ENCODE data around the gene MAN1A1. TPM values are rescaled to one million over a fixed set of nuclear protein-coding genes. Genes with fewer than 3 reads are reported as not detected.

Gene MAN1A1
- total RNA-seq, 1 donor from 2014 or later: 45.9 TPM

GRCh38 chr6:119360262-119360915 is 10.8 kb upstream of the MAN1A1 start:
- Histone ChIP-seq H3K4me3 (ENCODE audit: low read length in 3 of 3) (no peak overlapping the region), H3K9ac (ENCODE audit: low read depth in 1 of 3, low read length in 3 of 3) (no peak overlapping the region), H3K9me3 (ENCODE audit: control insufficient read depth in 3 of 3, low read length in 3 of 3) (no peaks in the 10 kb centered on the region), H3K27ac (ENCODE audit: low read depth, low read length) (no peak overlapping the region), H3K4me1 (ENCODE audit: control insufficient read depth in 3 of 3, insufficient read depth in 3 of 3, low read length in 3 of 3) (no peaks in the 10 kb centered on the region), H3K27me3 (ENCODE audit: control insufficient read depth in 3 of 3, insufficient read depth in 3 of 3, low read length in 3 of 3) (no peaks in the 10 kb centered on the region), H3K36me3 (ENCODE audit: control insufficient read depth in 3 of 3, insufficient read depth in 3 of 3, low read length in 3 of 3) (no peaks in the 10 kb centered on the region)

GRCh38 chr6:119355890-119356289 is 6.3 kb upstream of the MAN1A1 start:
- no peak overlapping the region for H3K4me3 ChIP-seq (ENCODE audit: low read length in 3 of 3)
- no peaks in the 10 kb centered on the region for H3K36me3 ChIP-seq (ENCODE audit: control insufficient read depth in 3 of 3, insufficient read depth in 3 of 3, low read length in 3 of 3)
- H3K9me3 ChIP-seq (ENCODE audit: control insufficient read depth in 3 of 3, low read length in 3 of 3): no peaks in the 10 kb centered on the region
- H3K27ac ChIP-seq (ENCODE audit: low read depth, low read length): peak overlapping the region; percentile 6
- no peaks in the 10 kb centered on the region for H3K4me1 ChIP-seq (ENCODE audit: control insufficient read depth in 3 of 3, insufficient read depth in 3 of 3, low read length in 3 of 3)
- H3K27me3 ChIP-seq (ENCODE audit: control insufficient read depth in 3 of 3, insufficient read depth in 3 of 3, low read length in 3 of 3): peaks cover 0 to 3% (median 0%) of the 10 kb centered on the region in 3 donors
- no peak overlapping the region for H3K9ac ChIP-seq (ENCODE audit: low read depth in 1 of 3, low read length in 3 of 3)

GRCh38 chr6:119355157-119355556 is 5.6 kb upstream of the MAN1A1 start:
- Histone ChIP-seq H3K9me3 (ENCODE audit: control insufficient read depth in 3 of 3, low read length in 3 of 3) (no peaks in the 10 kb centered on the region), H3K27ac (ENCODE audit: low read depth, low read length) (peak overlapping the region; percentile 6), H3K4me3 (ENCODE audit: low read length in 3 of 3) (no peak overlapping the region), H3K9ac (ENCODE audit: low read depth in 1 of 3, low read length in 3 of 3) (no peak overlapping the region), H3K27me3 (ENCODE audit: control insufficient read depth in 3 of 3, insufficient read depth in 3 of 3, low read length in 3 of 3) (peaks cover 0 to 3% (median 3%) of the 10 kb centered on the region in 3 donors), H3K36me3 (ENCODE audit: control insufficient read depth in 3 of 3, insufficient read depth in 3 of 3, low read length in 3 of 3) (no peaks in the 10 kb centered on the region), H3K4me1 (ENCODE audit: control insufficient read depth in 3 of 3, insufficient read depth in 3 of 3, low read length in 3 of 3) (no peaks in the 10 kb centered on the region)

GRCh38 chr6:119353696-119354095 is 4.1 kb upstream of the MAN1A1 start:
- Histone ChIP-seq H3K27ac (ENCODE audit: low read depth, low read length) (peak overlapping the region; percentile 67), H3K4me3 (ENCODE audit: low read length in 3 of 3) (peak overlapping the region in 1 of 3 donors; percentile 14), H3K36me3 (ENCODE audit: control insufficient read depth in 3 of 3, insufficient read depth in 3 of 3, low read length in 3 of 3) (no peaks in the 10 kb centered on the region), H3K9me3 (ENCODE audit: control insufficient read depth in 3 of 3, low read length in 3 of 3) (no peaks in the 10 kb centered on the region), H3K9ac (ENCODE audit: low read depth in 1 of 3, low read length in 3 of 3) (no peak overlapping the region), H3K27me3 (ENCODE audit: control insufficient read depth in 3 of 3, insufficient read depth in 3 of 3, low read length in 3 of 3) (peaks cover 0 to 7% (median 3%) of the 10 kb centered on the region in 3 donors), H3K4me1 (ENCODE audit: control insufficient read depth in 3 of 3, insufficient read depth in 3 of 3, low read length in 3 of 3) (peaks cover 0 to 5% (median 4%) of the 10 kb centered on the region in 3 donors)

- Histone ChIP-seq H3K4me1 (ENCODE audit: control insufficient read depth in 3 of 3, insufficient read depth in 3 of 3, low read length in 3 of 3) (peaks cover 2 to 11% (median 8%) of the 10 kb centered on the region in 3 donors), H3K36me3 (ENCODE audit: control insufficient read depth in 3 of 3, insufficient read depth in 3 of 3, low read length in 3 of 3) (no peaks in the 10 kb centered on the region), H3K9ac (ENCODE audit: low read depth in 1 of 3, low read length in 3 of 3) (no peak overlapping the region), H3K9me3 (ENCODE audit: control insufficient read depth in 3 of 3, low read length in 3 of 3) (no peaks in the 10 kb centered on the region), H3K27ac (ENCODE audit: low read depth, low read length) (no peak overlapping the region), H3K27me3 (ENCODE audit: control insufficient read depth in 3 of 3, insufficient read depth in 3 of 3, low read length in 3 of 3) (peaks cover 4 to 16% (median 5%) of the 10 kb centered on the region in 3 donors), H3K4me3 (ENCODE audit: low read length in 3 of 3) (no peak overlapping the region)
Measured at GRCh38 chr6:119352001-119352400, 2.4 kb upstream of the MAN1A1 start.

GRCh38 chr6:119350952-119351372 is 1.4 kb upstream of the MAN1A1 start:
- Histone ChIP-seq H3K4me3 (ENCODE audit: low read length in 3 of 3) (peak overlapping the region in 2 of 3 donors; percentile 70 to 83), H3K9me3 (ENCODE audit: control insufficient read depth in 3 of 3, low read length in 3 of 3) (no peaks in the 10 kb centered on the region), H3K27ac (ENCODE audit: low read depth, low read length) (peak overlapping the region; percentile 95), H3K36me3 (ENCODE audit: control insufficient read depth in 3 of 3, insufficient read depth in 3 of 3, low read length in 3 of 3) (no peaks in the 10 kb centered on the region), H3K27me3 (ENCODE audit: control insufficient read depth in 3 of 3, insufficient read depth in 3 of 3, low read length in 3 of 3) (peaks cover 4 to 16% (median 7%) of the 10 kb centered on the region in 3 donors), H3K9ac (ENCODE audit: low read depth in 1 of 3, low read length in 3 of 3) (peak overlapping the region in 1 of 3 donors; percentile 82), H3K4me1 (ENCODE audit: control insufficient read depth in 3 of 3, insufficient read depth in 3 of 3, low read length in 3 of 3) (peaks cover 8 to 11% (median 10%) of the 10 kb centered on the region in 3 donors)

- H3K4me3 ChIP-seq (ENCODE audit: low read length in 3 of 3): peak overlapping the region; percentile 70 to 83 (median 81)
- H3K36me3 ChIP-seq (ENCODE audit: control insufficient read depth in 3 of 3, insufficient read depth in 3 of 3, low read length in 3 of 3): no peaks in the 10 kb centered on the region
- peak overlapping the region; percentile 95 for H3K27ac ChIP-seq (ENCODE audit: low read depth, low read length)
- peak overlapping the region; percentile 77 to 87 (median 82) for H3K9ac ChIP-seq (ENCODE audit: low read depth in 1 of 3, low read length in 3 of 3)
- no peaks in the 10 kb centered on the region for H3K9me3 ChIP-seq (ENCODE audit: control insufficient read depth in 3 of 3, low read length in 3 of 3)
- H3K27me3 ChIP-seq (ENCODE audit: control insufficient read depth in 3 of 3, insufficient read depth in 3 of 3, low read length in 3 of 3): peaks cover 4 to 16% (median 7%) of the 10 kb centered on the region in 3 donors
- H3K4me1 ChIP-seq (ENCODE audit: control insufficient read depth in 3 of 3, insufficient read depth in 3 of 3, low read length in 3 of 3): peaks cover 8 to 11% (median 10%) of the 10 kb centered on the region in 3 donors
Measured at GRCh38 chr6:119350202-119350951, 816 bp upstream of the MAN1A1 start.

- Histone ChIP-seq H3K4me1 (ENCODE audit: control insufficient read depth in 3 of 3, insufficient read depth in 3 of 3, low read length in 3 of 3) (peaks cover 8 to 11% (median 10%) of the 10 kb centered on the region in 3 donors), H3K9ac (ENCODE audit: low read depth in 1 of 3, low read length in 3 of 3) (peak overlapping the region; percentile 73 to 79 (median 77))
Measured at GRCh38 chr6:119348748-119349360, 707 bp downstream of the MAN1A1 start.

GRCh38 chr6:119348096-119348747 is 1.3 kb downstream of the MAN1A1 start:
- Histone ChIP-seq H3K36me3 (ENCODE audit: control insufficient read depth in 3 of 3, insufficient read depth in 3 of 3, low read length in 3 of 3) (no peaks in the 10 kb centered on the region), H3K9me3 (ENCODE audit: control insufficient read depth in 3 of 3, low read length in 3 of 3) (no peaks in the 10 kb centered on the region), H3K4me1 (ENCODE audit: control insufficient read depth in 3 of 3, insufficient read depth in 3 of 3, low read length in 3 of 3) (peaks cover 8 to 11% (median 10%) of the 10 kb centered on the region in 3 donors), H3K27ac (ENCODE audit: low read depth, low read length) (peak overlapping the region; percentile 95), H3K9ac (ENCODE audit: low read depth in 1 of 3, low read length in 3 of 3) (peak overlapping the region; percentile 62 to 77 (median 71)), H3K27me3 (ENCODE audit: control insufficient read depth in 3 of 3, insufficient read depth in 3 of 3, low read length in 3 of 3) (peaks cover 4 to 16% (median 7%) of the 10 kb centered on the region in 3 donors), H3K4me3 (ENCODE audit: low read length in 3 of 3) (peak overlapping the region; percentile 70 to 87 (median 81))

More at GRCh38 chr6:119348748-119349360, 707 bp downstream of the MAN1A1 start:
- Histone ChIP-seq H3K36me3 (ENCODE audit: control insufficient read depth in 3 of 3, insufficient read depth in 3 of 3, low read length in 3 of 3) (no peaks in the 10 kb centered on the region), H3K27me3 (ENCODE audit: control insufficient read depth in 3 of 3, insufficient read depth in 3 of 3, low read length in 3 of 3) (peaks cover 4 to 16% (median 7%) of the 10 kb centered on the region in 3 donors), H3K9me3 (ENCODE audit: control insufficient read depth in 3 of 3, low read length in 3 of 3) (no peaks in the 10 kb centered on the region), H3K4me3 (ENCODE audit: low read length in 3 of 3) (peak overlapping the region; percentile 70 to 87 (median 81)), H3K27ac (ENCODE audit: low read depth, low read length) (peak overlapping the region; percentile 95)
